Colonic mucosa (tissue), 4 donors: ENCODE data around the gene SCCPDH. TPM values are rescaled to one million over a fixed set of nuclear protein-coding genes. Genes with fewer than 3 reads are reported as not detected.

Source experiments
- DNase-seq: peaks from one replicate; pipeline ENCODE4 v3.0.0-alpha.2; 2020
- H3K27ac ChIP-seq: fragments of 200-600 bp; one replicate; pipeline ENCODE4 v1.8.0; 2021
- H3K27me3 ChIP-seq: fragments of 200-600 bp; one replicate; pipeline ENCODE4 v1.8.0; 2021
- H3K36me3 ChIP-seq: fragments of 200-600 bp; one replicate; pipeline ENCODE4 v1.8.0; 2021
- H3K4me1 ChIP-seq: fragments of 200-600 bp; one replicate; pipeline ENCODE4 v1.8.0; 2021; ENCODE audit warnings: mild to moderate bottlenecking
- H3K4me3 ChIP-seq: fragments of 200-600 bp; one replicate; pipeline ENCODE4 v1.8.0; 2021
- H3K9ac ChIP-seq, 2 donors: one replicate each; pipeline ENCODE4 v1.7.0; 2013; ENCODE audit warnings: control low read depth in 2 of 2, low read depth in 2 of 2, low read length in 2 of 2
- H3K9me3 ChIP-seq: fragments of 200-600 bp; one replicate; pipeline ENCODE4 v1.8.0; 2021
- intact Hi-C: fragments of 100-400 bp; cut with DNase I; formaldehyde crosslinking; loops from one replicate; pipeline ENCODE4 v1.14.1; 2022
- total RNA-seq, 2 donors: library from RNA; stranded (reverse); fragmentation: NEBNext Ultra II Directional in 1 of 2; extraction: Animal tissue kit (Norgen Biotek cat#: 25700) in 1 of 2; gene quantifications; one replicate each; pipeline ENCODE4 v1.2.1, GENCODE V29; 2021
- TF ChIP-seq, protein P1 (sequence below): fragments of 200-600 bp; IDR thresholded peaks from one replicate; pipeline ENCODE4 v1.8.0; 2022; ENCODE audit warnings: antibody characterized with exemption, mild to moderate bottlenecking
- donor health status: healthy.
- donor health status: DM: no; HTN: no; CAD: no.
- donor health status: DM: no; HTN: no; CAD: no.

Gene SCCPDH
- total RNA-seq, 2 donors from 2014 or later = 29.9 to 40.1 TPM

DNA sequence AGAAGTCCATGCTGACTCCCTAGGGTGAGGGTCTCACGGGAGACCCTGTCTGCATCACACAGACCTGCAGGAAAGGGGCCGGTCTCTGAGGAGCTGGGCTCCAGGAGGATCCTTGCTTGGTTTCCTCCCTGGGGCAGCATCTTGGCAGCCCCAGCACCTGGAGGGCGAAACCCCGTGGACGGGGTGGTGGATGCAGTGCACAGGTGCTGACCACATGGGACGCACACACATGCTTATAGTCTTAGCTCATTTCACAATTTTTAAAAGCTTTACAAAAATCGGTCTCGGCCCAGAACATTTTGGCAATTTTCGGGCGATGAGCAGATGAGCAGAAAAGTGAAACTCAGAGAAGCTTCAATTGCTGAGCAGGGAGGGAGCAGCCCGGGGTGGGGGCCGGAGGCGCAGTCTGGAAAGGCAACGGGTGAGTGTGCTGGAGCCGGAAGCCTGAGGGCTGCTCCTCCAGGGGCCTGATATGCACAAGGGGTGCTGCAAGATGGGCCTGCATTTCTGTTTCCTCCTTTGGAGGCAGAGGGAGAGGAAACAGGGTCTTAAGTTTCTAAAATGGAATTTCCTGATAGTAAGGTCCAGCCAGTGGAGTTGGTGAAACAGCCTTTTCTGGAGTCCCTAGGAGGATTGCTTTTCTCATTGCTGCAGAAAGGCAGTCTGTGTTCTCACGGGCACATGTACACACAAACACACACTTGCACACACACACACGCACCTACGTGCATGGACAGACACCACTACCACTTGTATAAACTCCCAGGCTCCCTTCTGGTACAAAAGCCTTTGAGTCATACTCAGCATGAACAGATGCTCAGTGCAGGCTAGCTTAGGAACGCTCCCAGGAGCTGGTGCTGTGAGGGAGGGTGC lies 60.6 kb downstream of the SCCPDH start:
- Histone ChIP-seq H3K36me3 (no peaks in the 10 kb centered on the region), H3K4me3 (no peak overlapping the region), H3K27me3 (no peaks in the 10 kb centered on the region), H3K4me1 (peaks cover 3% of the 10 kb centered on the region), H3K27ac (no peak overlapping the region), H3K9me3 (no peaks in the 10 kb centered on the region), H3K9ac (no peak overlapping the region)
- TF ChIP-seq, protein P1, sequence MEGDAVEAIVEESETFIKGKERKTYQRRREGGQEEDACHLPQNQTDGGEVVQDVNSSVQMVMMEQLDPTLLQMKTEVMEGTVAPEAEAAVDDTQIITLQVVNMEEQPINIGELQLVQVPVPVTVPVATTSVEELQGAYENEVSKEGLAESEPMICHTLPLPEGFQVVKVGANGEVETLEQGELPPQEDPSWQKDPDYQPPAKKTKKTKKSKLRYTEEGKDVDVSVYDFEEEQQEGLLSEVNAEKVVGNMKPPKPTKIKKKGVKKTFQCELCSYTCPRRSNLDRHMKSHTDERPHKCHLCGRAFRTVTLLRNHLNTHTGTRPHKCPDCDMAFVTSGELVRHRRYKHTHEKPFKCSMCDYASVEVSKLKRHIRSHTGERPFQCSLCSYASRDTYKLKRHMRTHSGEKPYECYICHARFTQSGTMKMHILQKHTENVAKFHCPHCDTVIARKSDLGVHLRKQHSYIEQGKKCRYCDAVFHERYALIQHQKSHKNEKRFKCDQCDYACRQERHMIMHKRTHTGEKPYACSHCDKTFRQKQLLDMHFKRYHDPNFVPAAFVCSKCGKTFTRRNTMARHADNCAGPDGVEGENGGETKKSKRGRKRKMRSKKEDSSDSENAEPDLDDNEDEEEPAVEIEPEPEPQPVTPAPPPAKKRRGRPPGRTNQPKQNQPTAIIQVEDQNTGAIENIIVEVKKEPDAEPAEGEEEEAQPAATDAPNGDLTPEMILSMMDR = no peak
- intact Hi-C loops = no loop called here
- no peak for DNase-seq

DNA sequence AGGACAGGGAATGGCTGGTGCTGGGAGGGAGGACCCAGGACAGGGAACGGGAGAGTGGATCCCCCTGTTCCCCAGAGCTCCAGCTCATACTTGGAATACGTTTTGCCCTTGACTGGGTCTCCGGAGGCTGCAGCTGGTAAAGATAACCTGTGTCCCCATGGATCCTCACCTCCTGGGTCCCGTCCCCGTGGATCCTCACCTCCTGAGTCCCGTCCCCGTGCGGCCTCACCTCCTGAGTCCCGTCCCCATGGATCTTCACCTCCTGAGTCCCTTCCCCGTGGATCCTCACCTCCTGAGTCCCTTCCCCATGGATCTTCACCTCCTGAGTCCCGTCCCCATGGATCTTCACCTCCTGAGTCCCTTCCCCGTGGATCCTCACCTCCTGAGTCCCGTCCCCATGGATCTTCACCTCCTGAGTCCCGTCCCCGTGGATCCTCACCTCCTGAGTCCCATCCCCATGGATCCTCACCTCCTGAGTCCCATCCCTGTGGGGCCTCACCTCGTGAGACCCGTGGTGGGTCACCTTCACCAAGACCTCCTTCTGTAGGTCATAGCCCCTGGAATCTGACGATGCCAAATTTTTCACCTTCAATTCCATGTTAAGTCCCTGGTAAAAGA lies 61.4 kb downstream of the SCCPDH start:
- H3K27ac ChIP-seq = no peak overlapping the region
- intact Hi-C loops = no loop called here
- no peaks in the 10 kb centered on the region for H3K27me3 ChIP-seq
- DNase-seq = no peak
- no peak overlapping the region for H3K4me3 ChIP-seq
- no peaks in the 10 kb centered on the region for H3K36me3 ChIP-seq
- TF ChIP-seq, protein P1 = no peak
- no peaks in the 10 kb centered on the region for H3K9me3 ChIP-seq
- no peak overlapping the region for H3K9ac ChIP-seq
- H3K4me1 ChIP-seq = peaks cover 3% of the 10 kb centered on the region

- no peaks in the 10 kb centered on the region for H3K36me3 ChIP-seq
- no peak overlapping the region for H3K4me3 ChIP-seq
- H3K9me3 ChIP-seq = no peaks in the 10 kb centered on the region
- no peak for DNase-seq
- intact Hi-C loops = no loop called here
- H3K4me1 ChIP-seq = peaks cover 3% of the 10 kb centered on the region
- no peaks in the 10 kb centered on the region for H3K27me3 ChIP-seq
- H3K9ac ChIP-seq = no peak overlapping the region
- no peak overlapping the region for H3K27ac ChIP-seq
- TF ChIP-seq, protein P1 = no peak
Observed at GRCh38 chr1:246786606-246787238, 62.5 kb downstream of the SCCPDH start.

GRCh38 chr1:246787781-246788513 lies 63.7 kb downstream of the SCCPDH start:
- TF ChIP-seq, protein P1 = no peak
- Histone ChIP-seq H3K27me3 (no peaks in the 10 kb centered on the region), H3K27ac (no peak overlapping the region), H3K4me3 (no peak overlapping the region), H3K9me3 (no peaks in the 10 kb centered on the region), H3K4me1 (peaks cover 3% of the 10 kb centered on the region), H3K36me3 (no peaks in the 10 kb centered on the region), H3K9ac (no peak overlapping the region)
- no peak for DNase-seq
- intact Hi-C loops = no loop called here

DNA sequence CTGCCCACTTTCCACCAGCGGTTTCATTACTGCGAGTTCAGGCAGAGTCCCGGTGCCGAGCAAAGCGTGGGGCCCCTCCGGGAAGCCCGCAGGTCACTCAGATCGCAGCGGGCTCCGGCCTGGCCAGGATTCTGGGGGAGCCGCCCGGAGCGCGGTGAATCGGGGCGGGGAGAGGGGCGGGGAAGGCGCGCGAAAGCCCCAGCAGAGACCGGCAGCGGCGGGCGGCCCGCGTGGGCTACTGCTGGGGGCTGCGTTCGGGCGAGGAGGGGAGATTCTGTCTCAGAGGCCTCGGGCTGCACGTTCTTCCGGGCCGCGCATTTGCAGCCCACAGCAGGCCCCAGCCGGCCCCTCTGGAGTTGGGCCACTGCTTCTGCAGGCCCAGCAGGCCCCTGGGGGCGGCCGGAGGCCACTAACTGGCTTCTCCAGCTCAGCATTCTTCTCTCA lies 64.7 kb downstream of the SCCPDH start:
- intact Hi-C loops = no loop called here

More for the DNA sequence above, 64.7 kb downstream of the SCCPDH start:
- Histone ChIP-seq H3K9ac (no peak overlapping the region), H3K27me3 (no peaks in the 10 kb centered on the region), H3K27ac (no peak overlapping the region), H3K4me3 (peak overlapping the region; percentile 25), H3K4me1 (peaks cover 3% of the 10 kb centered on the region), H3K36me3 (no peaks in the 10 kb centered on the region), H3K9me3 (no peaks in the 10 kb centered on the region)
- TF ChIP-seq, protein P1 = no peak
- no peak for DNase-seq
